ENCODE results near the gene SOWAHA. TPM values are rescaled to one million over a fixed set of nuclear protein-coding genes. Genes with fewer than 3 reads are reported as not detected.
A peak's percentile ranks its signal among the peaks of the same experiment; 100 is the strongest.

The SOWAHA gene
- total RNA-seq, 1 experiment from 2014 or later = 0.39 TPM

GRCh38 chr5:132776938-132777208 lies 36.2 kb upstream of the SOWAHA start:
- peak overlapping the region; percentile 65 to 71 for H3K4me3 ChIP-seq (replicated peaks in 1 of 2; ENCODE audit: low read depth in 1 of 2, low read length in 2 of 2)
- ChIA-PET CTCF (no interaction called here), RAD21 (ENCODE audit: low non-redundant PET in 1 of 2, low total read pairs in 2 of 2, uncharacterized antibody in 2 of 2, unreplicated experiment in 2 of 2) (no interaction called here), POLR2A (interaction anchor here (0.9 kb wide), 1 partner anchor 10 kb away, joined by 3 read pairs; no protein-coding TSS in a partner anchor)
- no peaks in the 10 kb centered on the region for H3K9me2 ChIP-seq (ENCODE audit: insufficient read depth)
- H4K20me1 ChIP-seq (ENCODE audit: insufficient read depth) = no peaks in the 10 kb centered on the region
- H3K79me2 ChIP-seq (ENCODE audit: insufficient read depth, low read length) = peaks cover 15% of the 10 kb centered on the region
- peak; percentile 39; the same call in 1 of the 2 replicates for ATAC-seq
- H3K9ac ChIP-seq (ENCODE audit: low read length) = peak overlapping the region; percentile 68
- H3K36me3 ChIP-seq (ENCODE audit: control insufficient read depth in 1 of 2, insufficient read depth in 2 of 2, low read length in 2 of 2) = no peaks in the 10 kb centered on the region
- peak overlapping the region; percentile 55 for H3K27ac ChIP-seq (ENCODE audit: low read depth, low read length)
- BruUV-seq (replicated peaks) = no TSS peak
- H3K4me2 ChIP-seq (ENCODE audit: low read length) = peak overlapping the region; percentile 89
- TF ChIP-seq REST (IDR thresholded peaks at IDR 0.05; ENCODE audit: low read depth) = no peak
- no peak for TF ChIP-seq CBX3 (IDR thresholded peaks at IDR 0.05; ENCODE audit: low read depth)
- TF ChIP-seq MAX (IDR thresholded peaks at IDR 0.05) = 0 out of 2 replicates have a peak, but pooled peaks have one; percentile 30
- TF ChIP-seq ZFX (IDR thresholded peaks at IDR 0.05) = peak; percentile 65
- no peak for TF ChIP-seq SIN3A (IDR thresholded peaks at IDR 0.05; ENCODE audit: low read depth)
- H3K9me3 ChIP-seq (ENCODE audit: control insufficient read depth in 1 of 2, insufficient read depth in 1 of 2, low read depth in 1 of 2, low read length in 2 of 2) = no peaks in the 10 kb centered on the region
- intact Hi-C loops (cut with micrococcal nuclease) = no loop called here
- H3K4me1 ChIP-seq (ENCODE audit: control insufficient read depth in 1 of 2, insufficient read depth in 2 of 2, low read length in 2 of 2) = peaks cover 8 to 21% of the 10 kb centered on the region in 2 experiments
- H2AFZ ChIP-seq (ENCODE audit: low read depth, low read length, poor library complexity, severe bottlenecking) = no peak overlapping the region
- no peaks in the 10 kb centered on the region for H3K27me3 ChIP-seq (ENCODE audit: insufficient read depth, low read length)
- no peak for DNase-seq (ENCODE audit: low read depth, low spot score)

Measured in HCT116 (cell line).